HUDEP-2 (cell line): ENCODE data around the gene COPB1.

Experiments
- DNase-seq, 76 experiments: peaks; one replicate each; lab custom pipeline; 2025; ENCODE audit not compliant: unreplicated experiment in 76 of 76; lab: John Stamatoyannopoulos, UW

COPB1 gene

GRCh38 chr11:14519597-14519916, 19.9 kb upstream of the COPB1 start:
- DNase-seq: peak in 5 of 76 experiments; percentile 29 to 40 (median 32)

- DNase-seq: no peak
Observed at GRCh38 chr11:14518820-14519219, 19.2 kb upstream of the COPB1 start.

GRCh38 chr11:14513800-14514199, 14.2 kb upstream of the COPB1 start:
- no peak for DNase-seq

- no peak for DNase-seq
Observed at GRCh38 chr11:14506532-14506931, 6.9 kb upstream of the COPB1 start.

- no peak for DNase-seq
Observed at GRCh38 chr11:14503023-14503422, 3.4 kb upstream of the COPB1 start.

GRCh38 chr11:14502039-14502438, 2.4 kb upstream of the COPB1 start:
- DNase-seq: no peak

- peak in 56 of 76 experiments; percentile 1 to 61 (median 26) for DNase-seq
Observed at GRCh38 chr11:14500181-14500651, 605 bp upstream of the COPB1 start.

GRCh38 chr11:14499178-14499559, 442 bp downstream of the COPB1 start:
- DNase-seq: peak in 37 of 76 experiments; percentile 1 to 46 (median 20)

- no peak for DNase-seq
Observed at GRCh38 chr11:14480716-14481115, 18.9 kb downstream of the COPB1 start.

GRCh38 chr11:14471127-14471526, 28.5 kb downstream of the COPB1 start:
- DNase-seq: no peak

GRCh38 chr11:14463623-14464022, 36.0 kb downstream of the COPB1 start:
- no peak for DNase-seq

- DNase-seq: no peak
Observed at GRCh38 chr11:14460147-14460546, 39.5 kb downstream of the COPB1 start.

GRCh38 chr11:14458377-14458776, 41.2 kb downstream of the COPB1 start:
- DNase-seq: no peak

GRCh38 chr11:14455648-14456430, 43.8 kb downstream of the COPB1 start:
- no peak for DNase-seq

- peak in 2 of 76 experiments; percentile 2 to 5 for DNase-seq
Observed at GRCh38 chr11:14454861-14455632, 44.6 kb downstream of the COPB1 start.

- DNase-seq: no peak
Observed at GRCh38 chr11:14451825-14452224, 47.8 kb downstream of the COPB1 start.

GRCh38 chr11:14449302-14449714, 50.3 kb downstream of the COPB1 start:
- DNase-seq: no peak

GRCh38 chr11:14448240-14448639, 51.4 kb downstream of the COPB1 start:
- no peak for DNase-seq

GRCh38 chr11:14446701-14447169, 52.9 kb downstream of the COPB1 start:
- DNase-seq: no peak

- DNase-seq: no peak
Observed at GRCh38 chr11:14445542-14446530, 53.8 kb downstream of the COPB1 start.
